ENCODE results near the gene BBLN. TPM values are rescaled to one million over a fixed set of nuclear protein-coding genes. Genes with fewer than 3 reads are reported as not detected.

The BBLN gene
- total and polyA plus RNA-seq, 5 experiments from 2014 or later: 47.7 to 122 (median 116) TPM

GRCh38 chr9:128206484-128206883 lies 46.4 kb downstream of the BBLN start:
- no peaks in the 10 kb centered on the region for H3K9me3 Mint-ChIP-seq
- POLR2A ChIA-PET: no interaction called here

GRCh38 chr9:128206916-128207910 lies 47.1 kb downstream of the BBLN start:
- Mint-ChIP-seq H3K4me3 (no peak overlapping the region), H3K9me3 (no peaks in the 10 kb centered on the region)
- no peak for ATAC-seq

More at GRCh38 chr9:128206484-128206883, 46.4 kb downstream of the BBLN start:
- Mint-ChIP-seq H3K27me3 (peaks cover 0 to 19% (median 7%) of the 10 kb centered on the region in 5 donors), H3K27ac (peak overlapping the region in 2 of 10 donors; percentile 34 to 67), H3K4me1 (peaks cover 7 to 9% (median 8%) of the 10 kb centered on the region in 4 donors), H3K36me3 (no peaks in the 10 kb centered on the region), H3K4me3 (peak overlapping the region in 1 of 10 donors; percentile 45)
- DNase-seq (no peak), ATAC-seq (no peak)

GRCh38 chr9:128208386-128208785 lies 48.3 kb downstream of the BBLN start:
- Mint-ChIP-seq H3K36me3 (no peaks in the 10 kb centered on the region), H3K9me3 (no peaks in the 10 kb centered on the region), H3K4me3 (no peak overlapping the region), H3K4me1 (peaks cover 2 to 8% (median 3%) of the 10 kb centered on the region in 4 donors), H3K27ac (no peak overlapping the region), H3K27me3 (peaks cover 0 to 19% (median 10%) of the 10 kb centered on the region in 5 donors)
- ATAC-seq (no peak), DNase-seq (no peak)
- POLR2A ChIA-PET: interaction anchor here (0.6 kb wide), 1 partner anchor 568 kb away, joined by 7 read pairs; no protein-coding TSS in a partner anchor

More at GRCh38 chr9:128206916-128207910, 47.1 kb downstream of the BBLN start:
- Mint-ChIP-seq H3K36me3 (no peaks in the 10 kb centered on the region), H3K27ac (peak overlapping the region in 1 of 10 donors; percentile 67), H3K27me3 (peaks cover 0 to 19% (median 9%) of the 10 kb centered on the region in 5 donors), H3K4me1 (peaks cover 5 to 9% (median 8%) of the 10 kb centered on the region in 4 donors)
- DNase-seq: no peak
- POLR2A ChIA-PET: interaction anchor here (1.2 kb wide), 1 partner anchor 10 kb away, joined by 3 read pairs; no protein-coding TSS in a partner anchor

DNA sequence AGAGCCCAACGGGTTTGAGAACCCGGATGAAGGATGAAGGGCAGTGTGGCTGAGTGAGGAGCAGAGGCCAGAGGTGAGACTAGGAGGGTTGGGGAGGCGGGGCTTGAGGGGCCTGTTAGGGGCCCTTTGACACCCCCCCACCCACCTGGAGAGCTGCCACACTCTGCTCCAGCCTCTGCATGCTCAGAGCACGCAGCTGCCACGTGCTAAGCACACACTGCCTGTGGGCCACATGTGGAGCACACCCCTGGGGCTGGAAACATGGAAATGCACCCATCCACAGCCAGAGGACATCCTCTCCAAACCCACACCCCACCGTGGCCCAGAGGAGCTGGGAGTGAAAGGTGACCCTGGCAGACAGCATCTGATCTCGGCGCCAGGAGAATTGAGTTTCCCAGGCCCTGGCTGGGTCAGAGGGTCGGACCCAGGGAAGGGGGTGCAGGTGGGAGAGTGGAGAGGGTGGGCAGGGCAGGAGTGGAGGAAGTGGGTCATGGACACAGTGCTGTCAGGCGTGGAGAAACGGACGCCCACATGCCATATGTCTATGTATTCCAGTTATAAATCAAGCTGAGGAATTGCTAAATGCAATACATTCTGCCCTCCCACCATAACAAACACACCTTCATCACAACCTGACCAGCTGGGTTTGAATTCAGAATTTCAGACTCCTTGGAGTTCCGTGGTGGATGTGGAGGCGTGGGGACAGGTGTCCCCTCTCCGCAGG lies 49.0 kb downstream of the BBLN start:
- POLR2A ChIA-PET: interaction anchor here (0.6 kb wide), 1 partner anchor 567 kb away, joined by 7 read pairs; no protein-coding TSS in a partner anchor
- ATAC-seq (no peak), DNase-seq (no peak)
- peaks cover 0 to 19% (median 10%) of the 10 kb centered on the region in 5 donors for H3K27me3 Mint-ChIP-seq
- no peaks in the 10 kb centered on the region for H3K9me3 Mint-ChIP-seq
- H3K36me3 Mint-ChIP-seq: no peaks in the 10 kb centered on the region
- no peak overlapping the region for H3K4me3 Mint-ChIP-seq
- peaks cover 2 to 5% (median 2%) of the 10 kb centered on the region in 4 donors for H3K4me1 Mint-ChIP-seq
- H3K27ac Mint-ChIP-seq: no peak overlapping the region

- Mint-ChIP-seq H3K27me3 (peaks cover 0 to 14% (median 8%) of the 10 kb centered on the region in 5 donors), H3K9me3 (no peaks in the 10 kb centered on the region), H3K4me3 (no peak overlapping the region), H3K27ac (peak overlapping the region in 1 of 10 donors; percentile 15), H3K4me1 (no peaks in the 10 kb centered on the region), H3K36me3 (no peaks in the 10 kb centered on the region)
- POLR2A ChIA-PET: interaction anchor here (0.8 kb wide), 1 partner anchor 74 kb away, joined by 7 read pairs; no protein-coding TSS in a partner anchor
- no peak for DNase-seq
- no peak for ATAC-seq
Observed at GRCh38 chr9:128211186-128211980, 51.3 kb downstream of the BBLN start.

DNA sequence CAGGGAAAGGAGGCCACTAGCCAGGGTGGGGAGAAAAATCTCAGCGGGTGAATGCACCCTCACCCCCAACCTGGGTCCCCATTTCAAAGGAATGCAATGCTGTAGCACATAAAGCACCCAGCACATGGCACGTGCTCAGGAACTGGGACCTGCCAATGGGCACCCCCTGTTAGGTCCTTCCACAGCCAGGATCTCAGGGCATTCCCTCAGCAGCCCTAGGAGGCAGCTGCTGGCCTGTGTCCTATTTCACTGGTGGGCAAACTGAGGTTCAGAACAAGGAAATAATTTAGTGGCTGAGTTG lies 51.9 kb downstream of the BBLN start:
- H3K27ac Mint-ChIP-seq: peak overlapping the region in 1 of 10 donors; percentile 15
- no peaks in the 10 kb centered on the region for H3K36me3 Mint-ChIP-seq
- DNase-seq (no peak), ATAC-seq (no peak)
- H3K27me3 Mint-ChIP-seq: peaks cover 0 to 14% (median 7%) of the 10 kb centered on the region in 5 donors
- H3K9me3 Mint-ChIP-seq: no peaks in the 10 kb centered on the region
- H3K4me1 Mint-ChIP-seq: no peaks in the 10 kb centered on the region
- POLR2A ChIA-PET: no interaction called here
- no peak overlapping the region for H3K4me3 Mint-ChIP-seq

Other genes starting within 250 kb of the BBLN start
- gene ST6GALNAC4, start 243.2 kb upstream of the BBLN start, total RNA-seq: 10 to 100 TPM; 47.0 to 47.5 TPM
- 10 to 100 TPM; 19.8 to 34.4 (median 22.1) TPM for gene ST6GALNAC4, start 243.2 kb upstream of the BBLN start, polyA plus RNA-seq
- gene PIP5KL1, start 229.5 kb upstream of the BBLN start, total RNA-seq: 1 to 10 TPM; 1.8 to 2.0 TPM
- under 1 TPM in 2 of 3 donors, not detected in 1; 0.28 to 0.46 TPM for gene PIP5KL1, start 229.5 kb upstream of the BBLN start, polyA plus RNA-seq
- 10 to 100 TPM; 71.1 to 74.6 TPM for gene DPM2, start 222.4 kb upstream of the BBLN start, total RNA-seq
- 10 to 100 TPM; 28.5 to 34.7 (median 34.2) TPM for gene DPM2, start 222.4 kb upstream of the BBLN start, polyA plus RNA-seq
- 100 to 1,000 TPM; 564 to 631 TPM for gene EEIG1, start 179.3 kb upstream of the BBLN start, total RNA-seq
- 100 to 1,000 TPM; 134 to 318 (median 149) TPM for gene EEIG1, start 179.3 kb upstream of the BBLN start, polyA plus RNA-seq
- 10 to 100 TPM; 14.3 to 18.3 TPM for gene NAIF1, start 92.9 kb upstream of the BBLN start, total RNA-seq
- 10 to 100 TPM; 10.1 to 13.3 (median 11.3) TPM for gene NAIF1, start 92.9 kb upstream of the BBLN start, polyA plus RNA-seq
- 10 to 100 TPM; 18.6 to 18.9 TPM for gene SLC25A25, start 92.0 kb upstream of the BBLN start, total RNA-seq
- 10 to 100 TPM; 12.1 to 17.8 (median 13.8) TPM for gene SLC25A25, start 92.0 kb upstream of the BBLN start, polyA plus RNA-seq
- gene PTGES2, start 32.5 kb upstream of the BBLN start, total RNA-seq: 10 to 100 TPM; 69.2 to 75.6 TPM
- 10 to 100 TPM; 28.9 to 49.8 (median 33.3) TPM for gene PTGES2, start 32.5 kb upstream of the BBLN start, polyA plus RNA-seq
- not detected for gene LCN2, start 10.8 kb upstream of the BBLN start, total RNA-seq
- gene LCN2, start 10.8 kb upstream of the BBLN start, polyA plus RNA-seq: not detected
- 100 to 1,000 TPM; 134 to 141 TPM for gene CIZ1, start 31.3 kb downstream of the BBLN start, total RNA-seq
- gene CIZ1, start 31.3 kb downstream of the BBLN start, polyA plus RNA-seq: 10 to 100 TPM in 2 of 3 donors, 1 to 10 TPM in 1; 7.4 to 39.2 (median 13.2) TPM
- 1 to 10 TPM; 1.1 to 1.5 TPM for gene DNM1, start 43.1 kb downstream of the BBLN start, total RNA-seq
- under 1 TPM in 2 of 3 donors, not detected in 1; 0.08 to 0.28 TPM for gene DNM1, start 43.1 kb downstream of the BBLN start, polyA plus RNA-seq
- gene GOLGA2, start 115.7 kb downstream of the BBLN start, total RNA-seq: 10 to 100 TPM; 57.4 to 64.7 TPM
- 1 to 10 TPM; 4.7 to 7.4 (median 6.2) TPM for gene GOLGA2, start 115.7 kb downstream of the BBLN start, polyA plus RNA-seq
- gene SWI5, start 116.0 kb downstream of the BBLN start, total RNA-seq: 10 to 100 TPM; 11.7 to 12.1 TPM
- gene SWI5, start 116.0 kb downstream of the BBLN start, polyA plus RNA-seq: 10 to 100 TPM; 33.5 to 46.8 (median 34.3) TPM
- 10 to 100 TPM; 20.7 to 25.4 TPM for gene TRUB2, start 162.2 kb downstream of the BBLN start, total RNA-seq
- gene TRUB2, start 162.2 kb downstream of the BBLN start, polyA plus RNA-seq: 10 to 100 TPM; 24.7 to 30.0 (median 28.9) TPM
- 10 to 100 TPM; 45.6 to 46.5 TPM for gene COQ4, start 162.6 kb downstream of the BBLN start, total RNA-seq
- gene COQ4, start 162.6 kb downstream of the BBLN start, polyA plus RNA-seq: 10 to 100 TPM; 26.4 to 43.4 (median 33.4) TPM
- gene SLC27A4, start 180.3 kb downstream of the BBLN start, total RNA-seq: 10 to 100 TPM; 13.1 to 13.5 TPM
- 1 to 10 TPM; 5.0 to 7.0 (median 6.3) TPM for gene SLC27A4, start 180.3 kb downstream of the BBLN start, polyA plus RNA-seq
- gene URM1, start 211.1 kb downstream of the BBLN start, total RNA-seq: 10 to 100 TPM; 44.5 to 47.5 TPM
- gene URM1, start 211.1 kb downstream of the BBLN start, polyA plus RNA-seq: 10 to 100 TPM; 49.3 to 66.4 (median 61.0) TPM